HG02623 (cell line): ENCODE data around the gene FBXW11.
A peak's percentile ranks its signal among the peaks of the same experiment; 100 is the strongest.
"Not testable (repeated sequence)": the region's sequence is repeated elsewhere in the genome, so short reads cannot be mapped to it uniquely, and the experiment has no call there.

Experiments used
- ATAC-seq: cut with Tn5 transposase; IDR thresholded peaks from one replicate; pipeline ENCODE4 v1.9.1; 2021; ENCODE audit warnings: moderate library complexity; ENCODE audit not compliant: unreplicated experiment

The FBXW11 gene

DNA sequence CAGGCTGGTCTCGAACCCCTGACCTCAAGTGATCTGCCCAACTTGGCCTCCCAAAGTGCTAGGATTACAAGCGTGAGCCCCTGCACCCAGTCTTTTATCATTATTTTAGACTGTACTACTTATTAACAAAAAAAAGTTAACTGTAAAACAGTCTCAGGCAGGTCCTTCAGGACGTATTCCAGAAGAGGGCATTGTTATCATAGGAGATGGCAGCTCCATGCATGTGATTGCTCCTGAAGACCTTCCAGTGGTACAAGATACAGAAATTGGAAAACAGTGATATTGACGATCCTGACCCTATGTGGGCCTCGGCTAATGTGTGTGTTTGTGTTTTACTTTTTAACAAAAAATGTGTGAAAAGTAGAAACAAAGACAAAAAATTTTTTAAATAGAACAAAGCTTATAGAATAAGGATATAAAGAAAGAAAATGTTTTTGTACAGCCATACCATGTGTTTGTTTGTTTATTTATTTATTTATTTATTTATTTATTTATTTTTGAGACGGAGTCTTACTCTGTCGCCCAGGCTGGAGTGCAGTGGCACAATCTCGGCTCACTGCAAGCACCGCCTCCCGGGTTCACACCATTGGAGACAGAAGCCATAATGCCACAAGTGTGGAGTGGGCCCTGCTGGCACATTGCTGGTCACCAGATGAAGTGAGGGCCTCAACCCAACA is 13.8 kb upstream of the FBXW11 start:
- ATAC-seq = not testable (repeated sequence)

DNA sequence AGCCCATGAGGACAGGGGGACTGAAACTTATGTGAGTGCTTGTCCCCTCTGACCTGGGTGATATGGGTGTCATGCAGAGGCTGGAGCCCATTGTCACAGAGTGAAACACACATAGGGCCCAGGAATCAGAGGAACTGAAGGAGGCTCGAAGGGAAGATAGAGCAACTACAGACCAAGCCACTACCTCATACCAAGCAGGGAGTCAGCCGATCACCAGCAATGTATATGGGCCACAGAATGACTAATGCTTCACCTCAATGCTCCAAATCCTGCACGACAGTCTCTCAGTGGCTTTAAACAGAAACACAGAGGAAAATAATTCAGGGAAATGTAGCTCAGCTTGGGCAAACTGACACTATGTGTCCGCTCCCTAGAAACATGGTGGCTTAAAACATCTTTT is 8.9 kb upstream of the FBXW11 start:
- no peak for ATAC-seq

DNA sequence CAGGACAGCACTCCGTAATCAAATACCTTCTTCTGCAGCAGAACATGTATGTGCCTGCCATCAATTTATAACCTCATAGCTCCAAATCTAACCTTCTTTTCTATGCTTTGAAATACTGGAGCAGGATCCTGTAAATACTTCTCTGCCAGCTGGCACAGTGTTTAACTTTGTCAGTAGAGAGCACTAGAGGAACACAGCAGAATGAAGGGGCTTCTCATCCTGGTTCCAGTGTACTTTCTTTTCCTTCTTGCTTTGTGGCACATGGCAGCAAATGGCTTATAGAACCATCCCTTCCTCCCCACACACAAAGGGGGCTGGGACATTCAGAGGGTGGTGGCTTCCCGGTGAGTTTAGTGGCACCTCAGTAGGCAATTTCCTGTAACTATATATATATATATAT is 3.8 kb upstream of the FBXW11 start:
- ATAC-seq = no peak

DNA sequence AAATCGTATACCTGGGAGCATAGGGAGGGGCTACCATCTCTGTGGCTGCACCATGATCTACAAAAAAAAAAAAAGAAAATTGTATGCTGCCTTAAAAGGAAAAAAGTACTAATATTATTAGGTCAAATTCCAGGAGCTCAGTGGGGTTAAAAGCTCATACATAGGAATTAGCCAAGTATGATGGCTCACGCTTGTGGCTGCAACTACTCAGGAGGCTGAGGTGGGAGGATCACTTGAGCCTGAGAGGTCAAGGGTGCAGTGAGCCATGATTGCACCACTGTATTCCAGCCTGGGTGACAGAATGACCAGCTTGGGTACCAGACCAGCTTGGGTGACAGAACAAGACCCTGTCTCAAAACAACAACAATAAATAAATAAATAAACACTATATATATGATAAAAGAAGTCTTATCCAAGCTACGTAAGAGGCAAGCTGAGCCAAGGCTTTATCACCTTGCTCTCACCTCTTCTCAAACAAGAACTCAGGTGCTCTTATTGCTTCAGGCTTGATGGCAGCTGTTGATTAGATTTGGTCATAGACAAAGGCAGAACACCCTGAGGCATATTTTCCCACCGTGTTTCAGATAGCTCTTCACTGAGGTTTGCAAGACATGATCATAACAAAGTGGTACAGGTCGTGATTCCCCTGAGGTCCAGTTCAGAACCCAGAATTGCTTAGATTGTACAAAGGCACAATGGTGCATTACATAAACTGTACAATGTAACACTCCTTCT is 3.3 kb upstream of the FBXW11 start:
- ATAC-seq = no peak

DNA sequence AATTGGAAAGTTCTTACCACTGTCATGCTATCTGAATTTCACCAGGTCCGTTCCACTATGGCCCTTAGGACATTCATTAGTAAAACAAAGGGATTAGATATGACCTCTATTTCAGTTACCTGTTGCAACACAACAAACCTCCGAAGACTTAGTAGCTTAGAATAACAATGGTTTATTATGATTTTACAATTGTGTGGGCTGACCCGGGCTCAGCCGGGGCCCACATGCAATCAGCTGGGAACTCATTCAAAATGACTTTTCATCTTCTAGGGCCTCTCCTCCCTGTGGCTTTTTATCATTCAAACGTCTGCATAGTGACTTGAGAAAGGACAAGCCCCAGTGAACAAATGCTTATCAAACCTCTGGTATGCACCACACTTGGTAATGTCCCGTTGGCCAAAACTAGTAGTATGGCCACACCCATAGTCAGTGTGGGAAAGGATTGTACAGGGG is 2.3 kb upstream of the FBXW11 start:
- no peak for ATAC-seq

DNA sequence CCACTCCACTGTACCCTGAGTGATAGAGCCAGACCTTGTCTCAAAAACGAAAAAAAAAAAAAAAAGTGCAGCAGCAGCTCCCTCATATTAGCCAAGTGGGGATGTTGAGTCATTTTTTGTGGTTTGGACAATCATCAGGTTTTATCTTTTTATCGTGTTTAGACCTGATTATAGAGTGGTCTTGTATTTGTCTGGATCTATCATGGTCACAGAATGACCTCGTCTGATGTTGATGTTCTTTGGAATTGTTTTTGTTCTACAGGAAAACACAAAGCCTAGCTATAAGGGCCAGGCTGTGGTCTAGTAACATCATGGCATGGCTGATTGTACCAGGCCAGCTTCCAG is 1.6 kb upstream of the FBXW11 start:
- ATAC-seq = no peak

DNA sequence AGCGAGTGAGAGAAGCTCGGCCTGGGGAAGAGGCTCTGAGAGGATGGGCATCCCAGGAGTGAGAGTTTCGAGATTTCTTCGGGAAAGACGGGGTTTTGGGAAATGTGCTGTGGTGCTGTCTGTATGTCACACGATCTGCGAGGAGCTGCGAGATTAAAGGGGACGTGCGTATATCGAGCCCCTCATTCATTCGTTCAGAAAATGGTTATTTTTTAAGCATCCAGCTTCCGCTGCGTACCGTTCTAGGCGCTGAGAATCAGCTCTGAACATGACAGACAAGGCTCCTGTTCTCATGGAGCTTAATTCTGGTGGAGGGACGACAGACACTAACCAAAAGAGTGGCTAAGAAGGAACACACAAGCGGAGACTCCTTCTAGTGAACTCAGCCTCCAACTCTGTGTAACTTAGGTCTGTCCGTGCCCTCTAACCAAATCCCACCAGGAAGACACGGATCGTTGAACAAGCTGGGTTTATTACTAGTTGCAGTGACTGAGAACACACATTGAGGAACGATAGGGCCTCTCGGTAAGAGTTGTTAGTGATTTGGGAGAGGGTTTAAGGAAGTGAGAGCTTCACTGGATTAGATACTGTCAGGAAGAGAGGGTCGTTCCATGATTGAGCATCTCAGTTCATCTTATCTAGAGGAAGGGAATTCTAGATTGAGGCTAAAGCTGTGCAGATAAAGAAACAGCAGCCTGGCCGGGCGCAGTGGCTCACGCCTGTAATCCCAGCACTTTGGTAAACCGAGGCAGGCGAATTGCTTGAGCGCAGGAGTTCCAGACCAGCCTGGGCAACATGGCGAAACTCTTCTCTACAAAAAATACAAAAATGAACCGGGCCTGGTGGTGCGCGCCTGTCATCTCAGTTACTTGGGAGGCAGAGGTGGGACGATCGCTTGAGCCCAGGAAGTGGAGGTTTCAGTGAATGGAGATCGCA is 1.0 kb upstream of the FBXW11 start:
- ATAC-seq = no peak

DNA sequence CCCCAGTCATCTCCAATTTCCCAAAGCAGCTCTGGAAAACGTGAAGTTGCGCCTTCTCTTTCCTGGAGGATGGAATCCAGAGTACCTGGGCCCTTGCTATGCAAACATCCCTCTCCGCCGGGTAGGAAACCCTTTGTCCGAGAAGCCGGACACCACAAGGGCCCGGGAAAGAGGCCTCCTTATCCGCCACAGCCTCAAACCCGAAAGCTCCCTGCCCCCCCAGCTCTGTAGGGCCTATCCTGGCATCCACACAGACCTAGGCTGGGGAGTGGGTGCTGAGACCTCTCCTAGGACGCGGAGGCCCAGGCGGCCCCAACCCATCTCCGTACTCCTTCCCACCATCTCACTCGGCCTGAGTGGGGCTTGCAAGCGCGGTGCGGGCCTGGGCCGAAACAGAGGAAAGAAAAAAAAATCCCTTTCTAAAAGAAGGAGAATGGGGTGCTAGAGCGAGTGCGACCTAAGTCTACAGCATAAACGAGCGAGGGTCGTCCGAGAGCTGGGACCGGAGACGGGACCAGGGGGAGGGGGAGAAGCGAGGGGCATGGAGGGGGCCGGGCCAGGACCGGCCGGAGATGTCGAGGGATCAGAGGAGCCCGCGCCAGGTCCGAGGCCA is 624 bp downstream of the FBXW11 start:
- ATAC-seq = no peak

DNA sequence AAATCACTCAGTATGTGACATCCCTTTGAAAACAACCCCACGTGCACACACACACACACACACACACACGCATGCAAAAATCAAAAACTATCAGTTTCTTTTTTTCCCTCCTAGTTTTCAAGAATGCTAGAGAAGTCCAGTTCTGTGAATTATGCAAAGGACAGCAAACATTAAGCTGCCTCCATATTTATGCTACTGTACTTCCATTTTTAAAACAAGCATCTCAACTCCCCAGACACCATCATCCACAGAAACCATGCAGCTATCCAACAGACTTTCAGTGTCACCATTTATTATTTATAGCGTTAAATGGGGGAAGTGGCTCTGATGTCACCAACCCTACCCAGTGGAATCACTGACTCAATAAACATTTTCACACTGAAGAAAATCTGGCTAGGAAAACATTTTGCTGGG is 1.6 kb downstream of the FBXW11 start:
- ATAC-seq = no peak

DNA sequence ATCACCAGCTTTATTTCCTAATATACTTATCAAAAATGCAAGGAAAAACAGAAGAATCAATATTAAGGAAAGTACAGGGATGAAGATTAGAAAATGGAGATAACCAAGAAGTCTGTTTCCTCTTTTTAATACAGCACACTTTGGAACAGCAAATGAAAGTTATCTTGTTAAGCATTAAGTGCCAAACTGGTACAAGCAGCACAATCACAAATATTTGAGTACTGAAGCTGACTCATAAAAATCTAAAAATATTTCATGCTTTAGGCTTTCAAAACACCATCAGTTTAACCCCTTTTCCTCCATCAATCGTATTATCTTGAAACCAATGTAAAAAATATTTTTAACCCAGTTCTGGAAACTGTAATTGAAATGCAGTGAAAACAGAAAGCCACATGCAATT is 2.7 kb downstream of the FBXW11 start:
- no peak for ATAC-seq

DNA sequence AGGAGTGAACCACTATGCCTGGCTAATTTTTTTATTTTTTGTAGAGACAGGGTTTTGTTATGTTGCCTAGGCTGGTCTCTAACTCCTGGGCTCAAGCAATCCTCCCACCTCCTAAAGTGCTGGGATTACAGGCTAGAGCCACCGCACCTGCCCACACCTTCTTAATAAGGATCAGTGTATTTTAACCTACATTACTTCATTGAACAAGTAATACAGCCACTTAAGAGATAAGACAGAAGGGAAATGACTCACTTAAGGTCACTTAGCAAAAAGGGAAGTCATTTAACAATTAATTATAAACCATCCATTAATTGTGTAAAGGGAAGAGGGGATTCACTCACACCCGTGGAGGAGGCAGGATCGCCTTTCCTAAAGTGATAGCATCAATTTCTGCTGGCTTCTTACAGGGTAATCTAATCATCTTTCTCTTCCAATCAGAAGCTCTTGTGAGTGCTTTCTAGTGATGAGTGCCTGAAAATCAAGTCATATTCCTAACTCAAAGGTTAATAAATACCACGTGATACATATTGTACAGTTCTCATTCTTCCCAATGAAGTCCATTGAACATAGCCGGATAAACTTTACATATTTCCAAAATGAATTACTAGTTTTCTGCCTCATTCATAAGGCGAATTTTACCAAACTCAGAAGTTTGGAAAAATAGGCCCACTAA is 3.5 kb downstream of the FBXW11 start:
- ATAC-seq = no peak

DNA sequence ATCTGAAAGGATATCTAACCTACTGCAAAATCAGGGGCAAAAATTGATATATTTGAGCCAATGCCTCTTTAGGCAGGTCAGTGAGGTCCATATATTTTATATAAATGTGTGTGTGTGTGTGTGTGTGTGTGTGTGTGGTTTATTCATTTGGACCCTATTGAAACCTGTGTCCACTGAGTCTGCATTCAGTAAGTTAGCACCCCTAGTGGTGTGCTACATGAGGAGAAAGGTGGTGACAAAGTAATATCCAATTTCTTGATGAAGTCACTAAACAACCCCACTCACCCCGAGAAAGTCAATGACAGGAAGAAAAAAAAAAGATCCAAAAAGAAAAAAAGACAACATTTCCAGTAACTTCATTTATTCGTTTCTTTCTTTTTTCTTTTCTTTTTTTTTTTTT is 4.1 kb downstream of the FBXW11 start:
- no peak for ATAC-seq

DNA sequence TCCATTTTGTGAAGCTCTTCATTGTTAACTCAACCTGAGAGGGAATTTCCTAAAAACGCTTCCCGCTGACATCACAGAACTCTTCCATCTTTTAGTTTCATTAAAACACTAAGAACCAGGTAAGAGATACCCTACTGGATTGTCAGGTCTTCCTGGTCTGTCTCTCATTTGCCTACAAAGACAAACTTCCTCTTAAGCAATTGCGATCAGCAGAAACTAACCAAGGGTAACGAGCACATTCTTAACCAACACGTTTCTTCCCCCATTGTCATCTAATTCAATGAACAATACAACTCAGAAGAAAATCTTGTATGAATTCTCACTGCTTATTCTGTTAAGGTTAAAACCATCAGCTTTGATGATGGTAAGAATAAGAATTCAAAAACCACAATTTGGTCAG is 6.6 kb downstream of the FBXW11 start:
- no peak for ATAC-seq

DNA sequence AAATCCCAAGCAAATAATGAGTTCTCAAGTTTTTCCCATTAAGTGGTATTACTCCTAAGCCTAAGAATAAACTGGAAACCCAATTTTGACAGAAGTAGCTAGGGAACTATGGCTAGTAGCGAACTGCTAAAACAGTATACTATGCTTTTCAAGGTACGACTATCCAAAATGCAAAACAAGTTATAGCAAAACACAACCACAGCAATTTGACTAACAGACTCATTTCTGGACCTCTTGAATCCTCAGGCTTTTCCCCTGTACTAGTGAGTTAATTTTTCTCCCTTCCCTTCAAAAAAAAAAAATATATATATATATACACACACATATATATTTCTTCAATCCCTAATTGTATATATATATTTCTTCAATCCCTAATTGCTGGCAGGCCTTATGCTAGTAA is 7.3 kb downstream of the FBXW11 start:
- ATAC-seq = no peak

DNA sequence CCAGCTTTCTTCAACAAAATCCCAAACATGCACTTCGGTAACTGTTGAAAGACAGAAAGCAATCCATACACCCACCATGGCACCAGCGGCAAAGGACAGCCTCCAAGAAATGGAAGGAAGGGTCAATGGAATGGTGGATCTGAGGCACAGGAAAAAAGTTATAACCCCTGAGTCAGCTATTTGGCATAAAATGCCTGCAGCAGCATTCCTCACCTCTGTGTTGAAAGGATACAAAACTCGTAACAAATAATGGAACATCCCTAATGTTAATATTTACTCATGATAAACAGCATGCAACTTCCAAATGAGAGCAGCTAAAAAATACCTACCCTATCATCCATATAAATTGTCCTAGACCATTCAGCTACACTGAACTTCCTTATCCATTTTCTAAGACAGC is 9.4 kb downstream of the FBXW11 start:
- ATAC-seq = no peak

DNA sequence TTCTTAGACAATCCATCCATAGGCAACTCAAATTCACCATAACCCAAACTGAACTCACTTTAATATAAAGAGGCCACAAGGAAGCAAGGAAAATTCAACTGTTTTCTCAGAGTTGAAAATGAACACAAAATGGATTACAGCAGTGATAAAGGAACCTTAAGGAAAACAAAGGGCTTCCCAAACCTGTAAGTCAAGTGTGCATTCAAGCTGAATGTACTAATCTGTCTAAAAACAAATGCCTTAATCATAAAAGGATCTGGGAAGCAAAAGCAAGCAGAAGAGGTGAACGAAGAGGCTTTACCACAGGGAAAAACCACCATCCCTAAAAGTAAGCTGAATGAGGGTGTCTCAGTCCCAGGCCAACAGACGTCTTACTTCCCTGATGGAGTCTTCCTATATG is 13.6 kb downstream of the FBXW11 start:
- ATAC-seq = no peak

DNA sequence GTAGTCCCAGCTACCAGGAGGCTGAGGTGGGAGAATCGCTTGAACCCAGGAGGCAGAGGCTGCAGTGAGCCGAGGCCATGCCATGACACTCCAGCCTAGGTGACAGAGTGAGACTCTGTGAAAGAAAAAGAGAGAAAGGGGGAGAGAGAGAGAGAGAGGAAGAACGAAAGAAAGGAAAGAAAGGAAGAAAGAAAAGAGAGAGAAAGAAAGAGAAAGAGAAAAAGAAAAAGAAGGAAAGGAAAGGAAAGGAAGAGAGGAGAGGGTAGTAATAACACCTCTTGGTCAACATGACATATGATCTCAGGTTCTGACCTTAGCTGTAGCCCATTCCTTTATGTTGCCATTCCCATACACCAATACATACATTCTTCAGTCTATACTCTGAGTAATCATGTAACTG is 14.1 kb downstream of the FBXW11 start:
- ATAC-seq = no peak

DNA sequence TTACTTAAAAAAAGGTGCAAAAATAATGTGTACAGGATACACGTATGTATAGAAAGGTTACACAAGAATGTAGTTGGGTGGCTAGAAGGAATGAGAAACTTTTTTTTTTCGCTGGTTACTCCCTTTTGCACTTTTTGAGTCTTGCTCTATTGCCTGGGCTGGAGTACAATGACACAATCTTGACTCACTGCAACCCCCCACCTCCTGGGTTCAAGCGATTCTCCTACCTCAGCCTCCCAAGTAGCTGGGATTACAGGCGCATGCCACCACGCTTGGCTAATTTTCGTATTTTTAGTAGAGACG is 15.8 kb downstream of the FBXW11 start:
- ATAC-seq = no peak

DNA sequence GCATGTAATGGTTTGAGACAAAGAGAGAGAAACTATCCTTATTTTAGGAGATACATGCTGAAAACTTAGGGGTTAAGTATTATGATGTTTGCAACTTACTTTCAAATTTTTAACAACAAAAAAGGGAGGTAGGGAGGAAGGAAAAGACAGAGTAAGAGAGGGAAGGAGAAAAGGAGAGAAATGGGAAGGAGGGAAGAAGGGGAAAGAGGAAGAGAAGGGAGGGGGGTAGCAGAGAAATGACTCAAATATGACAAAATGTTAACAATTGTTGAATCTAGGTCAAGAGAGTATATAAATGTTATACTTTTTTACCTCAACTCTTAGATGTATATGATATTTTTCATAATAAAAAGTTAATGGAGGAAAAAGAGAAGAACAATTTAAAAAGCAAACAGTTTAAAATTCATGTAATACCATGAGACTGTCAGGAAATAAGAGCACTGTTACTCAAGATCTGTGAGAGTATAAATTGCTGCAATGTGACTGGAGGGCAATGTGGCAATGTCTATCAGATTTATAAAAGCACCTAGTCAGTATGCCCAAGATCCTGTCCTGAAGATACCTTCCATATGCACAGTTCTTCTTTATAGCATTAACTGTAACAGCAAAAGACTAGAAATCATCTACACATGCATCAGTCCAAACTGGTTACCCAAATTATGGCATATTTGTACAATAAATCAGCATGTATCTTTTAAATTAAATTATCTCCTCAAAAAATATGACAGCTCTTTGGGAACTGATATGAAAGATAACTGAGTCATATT is 16.3 kb downstream of the FBXW11 start:
- ATAC-seq = no peak

DNA sequence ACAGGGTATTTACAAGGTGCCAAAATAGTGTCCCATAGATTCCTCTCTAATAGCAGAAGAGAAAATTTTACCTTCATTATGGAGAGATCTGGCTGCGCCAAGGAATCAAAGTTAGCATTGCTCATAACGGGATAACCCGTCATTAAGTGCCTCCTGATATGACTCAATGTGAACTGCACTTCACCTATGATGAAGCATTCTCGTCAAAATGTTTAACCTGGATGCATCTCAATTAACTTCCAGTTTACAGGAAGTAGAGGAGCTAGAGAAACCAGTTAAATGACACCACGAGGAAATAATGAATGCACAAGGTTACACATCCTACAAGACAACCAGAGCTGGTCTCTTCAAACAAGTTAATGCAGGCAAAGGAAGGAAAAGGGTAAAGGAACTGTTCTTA is 17.2 kb downstream of the FBXW11 start:
- peak; percentile 65 for ATAC-seq
